HK-2 (cell line): ENCODE results near the gene MSLN.

Experiments
- DNase-seq: peaks from one replicate; pipeline ENCODE4 v3.0.0-alpha.2; 2018; ENCODE audit not compliant: unreplicated experiment

MSLN gene

GRCh38 chr16:791131-791530 is 30.6 kb downstream of the MSLN start:
- DNase-seq: no peak

GRCh38 chr16:792221-792995 is 31.9 kb downstream of the MSLN start:
- no peak for DNase-seq

- no peak for DNase-seq
Measured at GRCh38 chr16:793414-793813, 32.9 kb downstream of the MSLN start.

GRCh38 chr16:794091-794822 is 33.7 kb downstream of the MSLN start:
- DNase-seq: no peak

GRCh38 chr16:794853-795466 is 34.4 kb downstream of the MSLN start:
- DNase-seq: no peak

GRCh38 chr16:795580-796229 is 35.2 kb downstream of the MSLN start:
- no peak for DNase-seq

- no peak for DNase-seq
Measured at GRCh38 chr16:796296-797119, 36.0 kb downstream of the MSLN start.

GRCh38 chr16:797120-797420 is 36.5 kb downstream of the MSLN start:
- DNase-seq: no peak

- DNase-seq: no peak
Measured at GRCh38 chr16:797686-798085, 37.2 kb downstream of the MSLN start.

GRCh38 chr16:798666-799065 is 38.1 kb downstream of the MSLN start:
- no peak for DNase-seq

- DNase-seq: no peak
Measured at GRCh38 chr16:799111-799947, 38.8 kb downstream of the MSLN start.

- no peak for DNase-seq
Measured at GRCh38 chr16:799948-800833, 39.7 kb downstream of the MSLN start, which contains the start of gene GNG13. Gene GNG13 (minus strand): TSS chr16:800734. CDS start chr16:799077, 1,657 bp downstream.

GRCh38 chr16:800834-801511 is 40.4 kb downstream of the MSLN start:
- DNase-seq: no peak

- no peak for DNase-seq
Measured at GRCh38 chr16:801584-802363, 41.2 kb downstream of the MSLN start.

- no peak for DNase-seq
Measured at GRCh38 chr16:802461-802860, 41.9 kb downstream of the MSLN start.

GRCh38 chr16:802914-803753 is 42.6 kb downstream of the MSLN start:
- no peak for DNase-seq

GRCh38 chr16:803754-804080 is 43.2 kb downstream of the MSLN start:
- DNase-seq: no peak
